Stimulated activated CD4-positive, alpha-beta T cell treated with anti-CD3 and anti-CD28 coated beads, TNF-alpha, amount 100 ng/mL, for 24 hours (primary cell): ENCODE measurements around the gene CDKN1A.
"Not testable (repeated sequence)": the region's sequence is repeated elsewhere in the genome, so short reads cannot be mapped to it uniquely, and the experiment has no call there.

ENCODE experiments used
- DNase-seq, 3 experiments: peaks; one replicate each; pipeline ENCODE4 v3.0.0-alpha.2; 2020; ENCODE audit warnings: low read depth in 3 of 3

The CDKN1A gene

DNA sequence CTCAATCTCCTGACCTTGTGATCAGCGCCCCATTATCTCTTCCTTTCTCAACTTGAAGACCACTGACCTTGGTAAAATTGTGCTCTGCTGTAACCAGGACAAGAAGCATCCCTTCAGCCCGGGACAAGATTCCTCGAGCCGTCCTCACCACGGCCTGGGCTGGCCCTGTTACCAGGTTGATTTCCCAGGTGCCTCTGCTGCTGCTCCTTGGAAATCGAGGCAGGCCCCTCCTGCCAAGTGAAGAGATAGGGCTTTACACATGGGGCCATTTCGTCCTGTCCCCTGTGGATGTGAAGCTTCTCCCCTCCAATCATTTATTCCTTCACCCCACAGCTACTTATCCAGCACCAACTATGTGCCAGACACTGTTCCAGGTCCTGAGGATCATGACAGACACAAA lies 40.6 kb downstream of the CDKN1A start:
- no peak for DNase-seq

DNA sequence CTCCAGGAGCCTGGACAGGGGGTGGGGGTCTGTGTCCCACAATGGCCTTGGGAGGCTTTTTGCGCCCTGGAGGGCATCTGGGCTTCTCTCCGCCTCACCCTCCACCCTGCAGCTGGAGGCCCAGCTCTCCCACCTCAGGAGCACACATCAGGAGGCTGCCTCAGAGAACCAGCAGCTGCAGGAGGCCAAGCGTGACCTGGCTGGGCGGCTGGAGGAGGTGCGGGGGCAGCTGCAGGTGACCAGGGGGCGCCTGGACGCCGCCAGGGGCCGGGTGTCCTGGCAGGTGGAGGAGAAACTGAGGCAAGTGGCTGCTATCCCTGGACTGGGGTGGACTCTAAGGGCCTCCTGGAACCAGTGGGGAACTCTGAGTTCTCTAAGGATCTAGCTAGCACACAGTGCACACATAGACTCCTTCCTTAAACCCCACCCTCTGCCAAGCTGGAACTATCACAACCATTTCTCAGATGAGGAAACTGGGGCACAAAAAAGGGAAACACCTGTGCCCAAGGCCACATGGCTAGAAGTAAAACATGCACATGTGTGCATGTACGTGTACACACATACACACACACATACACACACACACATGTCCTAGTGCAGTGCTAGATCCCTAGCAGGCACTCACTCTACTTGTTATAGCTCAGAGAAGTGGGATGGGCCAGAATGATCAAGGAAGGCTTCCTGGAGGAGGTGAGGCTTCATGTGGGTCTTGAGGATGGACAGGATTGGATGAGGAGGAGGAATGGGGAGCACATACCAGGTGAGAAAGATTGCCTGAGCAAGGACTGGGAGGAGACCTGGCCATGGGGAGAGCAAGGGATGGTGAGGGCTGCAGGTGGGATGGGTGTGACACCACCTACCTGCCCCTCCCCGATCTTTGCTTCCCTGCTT lies 42.0 kb downstream of the CDKN1A start:
- no peak for DNase-seq

- DNase-seq, result no peak
Observed at GRCh38 chr6:36721369-36722140, 43.0 kb downstream of the CDKN1A start.

GRCh38 chr6:36722365-36722764 lies 43.9 kb downstream of the CDKN1A start:
- DNase-seq, result no peak

GRCh38 chr6:36722879-36723278 lies 44.4 kb downstream of the CDKN1A start:
- DNase-seq, result no peak

DNA sequence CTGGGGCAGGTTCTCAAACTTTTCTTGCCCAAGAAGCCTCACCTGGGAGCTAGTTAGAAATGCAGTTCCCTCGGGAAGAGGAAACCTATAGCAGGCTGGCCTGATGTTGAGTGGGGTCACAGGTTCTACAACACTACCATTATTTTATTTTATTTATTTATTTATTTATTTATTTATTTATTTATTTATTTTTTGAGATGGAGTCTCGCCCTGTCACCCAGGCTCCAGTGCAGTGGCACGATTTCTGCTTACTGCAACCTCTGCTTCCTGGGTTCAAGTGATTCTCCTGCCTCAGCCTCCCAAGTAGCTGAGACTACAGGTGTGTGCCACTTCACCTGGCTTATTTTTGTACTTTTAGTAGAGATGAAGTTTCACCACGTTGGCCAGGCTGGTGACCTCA lies 45.5 kb downstream of the CDKN1A start:
- DNase-seq, result not testable (repeated sequence)

GRCh38 chr6:36724514-36725390 lies 46.2 kb downstream of the CDKN1A start:
- peak; percentile 13 to 63 (median 18) for DNase-seq

DNA sequence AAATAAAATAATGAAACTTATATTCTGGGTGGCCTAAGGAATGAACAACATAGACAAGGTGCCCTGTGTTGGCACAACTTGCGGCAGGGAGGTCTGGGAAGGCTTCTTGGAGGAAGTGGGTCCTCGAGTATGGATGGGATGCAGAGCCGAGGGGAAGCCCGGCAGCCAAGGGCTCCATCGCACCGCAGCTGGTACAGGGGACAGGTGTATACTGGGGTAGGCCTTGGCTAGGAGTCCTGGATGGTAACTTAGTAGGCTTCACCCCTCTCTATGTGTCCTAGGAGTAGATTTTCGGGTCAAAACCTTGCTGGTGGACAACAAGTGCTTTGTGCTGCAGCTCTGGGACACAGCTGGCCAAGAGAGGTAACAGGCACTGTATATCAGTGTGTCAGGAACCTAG lies 47.1 kb downstream of the CDKN1A start:
- no peak for DNase-seq

- DNase-seq, result no peak
Observed at GRCh38 chr6:36727505-36728021, 49.0 kb downstream of the CDKN1A start.

GRCh38 chr6:36728289-36729160 lies 50.0 kb downstream of the CDKN1A start:
- DNase-seq, result no peak

DNA sequence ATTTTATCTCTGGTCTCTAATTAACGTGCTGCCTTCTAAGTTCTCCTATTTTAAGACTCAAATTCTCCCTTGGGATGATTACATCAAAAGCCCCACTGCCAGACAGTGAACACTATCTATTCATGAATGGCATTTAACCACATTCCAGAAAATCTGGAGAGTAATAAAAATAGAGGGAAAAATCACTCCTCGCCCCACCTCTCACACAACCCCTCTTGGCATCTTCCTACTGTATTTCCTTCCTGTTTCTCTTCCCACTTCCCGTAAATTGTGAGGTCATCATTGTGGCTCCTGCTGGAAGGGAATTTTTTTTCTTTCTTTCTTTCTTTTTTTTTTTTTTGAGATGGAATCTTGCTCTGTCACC lies 50.6 kb downstream of the CDKN1A start:
- no peak for DNase-seq

GRCh38 chr6:36730424-36731380 lies 52.2 kb downstream of the CDKN1A start:
- DNase-seq, result no peak

- no peak for DNase-seq
Observed at GRCh38 chr6:36731622-36732310, 53.3 kb downstream of the CDKN1A start.

DNA sequence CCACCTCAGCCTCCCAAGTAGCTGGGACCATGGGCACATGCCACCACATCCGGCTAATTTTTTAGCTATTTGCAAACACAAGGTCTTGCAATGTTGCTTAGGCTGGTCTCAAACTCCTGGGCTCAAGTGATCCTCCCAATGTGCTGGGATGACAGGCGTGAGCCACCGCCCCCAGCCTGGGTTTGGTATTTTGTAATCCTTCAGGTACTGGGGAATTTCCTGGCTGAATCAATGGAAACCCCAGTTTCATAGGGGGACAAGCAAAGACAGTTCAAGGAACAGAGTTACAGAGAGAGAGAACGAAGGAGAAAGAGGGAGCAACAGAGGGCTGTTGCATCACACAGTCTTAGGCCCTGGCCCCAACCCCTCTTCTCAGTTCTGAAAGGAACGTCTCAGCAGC lies 54.8 kb downstream of the CDKN1A start:
- DNase-seq, result no peak

- DNase-seq, result no peak
Observed at GRCh38 chr6:36734486-36735060, 56.1 kb downstream of the CDKN1A start.

DNA sequence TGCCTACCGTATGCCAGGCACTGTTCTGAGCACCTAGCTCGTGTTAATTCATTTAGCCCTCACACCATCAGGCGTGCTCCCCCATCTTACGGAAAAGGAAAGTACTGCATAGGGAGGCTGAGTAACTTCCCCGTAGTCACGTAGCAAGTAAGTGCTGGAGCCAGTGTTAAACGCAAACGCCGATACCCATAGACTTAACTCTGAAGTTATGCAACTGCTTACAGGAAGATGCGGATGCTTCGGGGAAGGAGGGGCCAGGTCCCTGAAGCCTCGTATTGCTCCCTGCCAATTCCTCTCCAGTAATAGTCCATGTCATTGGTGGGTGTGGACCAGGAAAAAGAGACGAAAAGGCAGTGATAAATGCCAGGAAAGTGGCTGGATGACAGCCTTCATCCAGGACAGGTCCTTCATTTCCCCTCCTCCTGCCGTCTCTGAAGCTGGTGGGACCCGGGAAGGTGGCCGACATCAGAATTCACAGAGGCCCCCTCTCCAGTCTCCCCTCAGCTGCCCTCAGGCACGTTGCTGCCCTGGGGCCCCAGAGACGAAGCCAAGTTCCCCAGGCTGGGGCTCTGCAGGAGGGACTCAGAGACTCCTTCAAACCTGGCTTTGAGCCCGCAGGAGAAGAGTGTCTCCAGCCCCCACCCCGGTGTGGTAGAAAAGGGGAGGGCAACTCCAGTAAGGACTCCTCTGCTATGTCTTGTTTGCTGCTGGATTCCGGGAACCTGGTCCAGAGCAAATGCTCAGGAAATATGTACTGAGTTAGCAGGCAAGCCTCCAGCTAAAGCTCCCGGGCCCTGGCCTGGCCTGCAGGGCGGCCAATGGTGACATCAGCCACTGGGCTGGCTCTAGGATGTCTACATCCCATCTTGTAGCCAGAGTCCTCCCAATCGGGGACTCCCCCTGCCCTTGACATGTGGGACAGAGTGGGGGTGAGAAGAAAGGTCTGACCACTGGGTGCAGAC lies 56.9 kb downstream of the CDKN1A start:
- DNase-seq, result peak in 1 of 3 experiments; percentile 13
